Coronary artery (tissue), 2 donors: Measurements from ENCODE around the gene SEMA4G.

Experiments
- DNase-seq: peaks from one replicate; pipeline ENCODE4 v3.0.0-alpha.2; 2017; ENCODE audit warnings: low spot score
- H3K27ac ChIP-seq, 2 donors: fragments of 200-600 bp; sonication (generic); one replicate each; pipeline ENCODE4 v1.5.1; 2016 to 2019
- H3K4me3 ChIP-seq: fragments of 200-600 bp; sonication (generic); 2 replicates; pipeline ENCODE4 v1.5.1; 2016; ENCODE audit warnings: mild to moderate bottlenecking, moderate library complexity
- TF ChIP-seq, protein P1 (sequence below): fragments of 200-600 bp; sonication (generic); IDR thresholded peaks from one replicate; pipeline ENCODE4 v1.5.1; 2019; ENCODE audit warnings: antibody characterized with exemption

SEMA4G gene

GRCh38 chr10:100997360-100998182, 28.3 kb downstream of the SEMA4G start:
- DNase-seq = peak; percentile 92
- Histone ChIP-seq H3K27ac (peak overlapping the region; percentile 99 to 100), H3K4me3 (peak overlapping the region; percentile 85)
- TF ChIP-seq, protein P1, sequence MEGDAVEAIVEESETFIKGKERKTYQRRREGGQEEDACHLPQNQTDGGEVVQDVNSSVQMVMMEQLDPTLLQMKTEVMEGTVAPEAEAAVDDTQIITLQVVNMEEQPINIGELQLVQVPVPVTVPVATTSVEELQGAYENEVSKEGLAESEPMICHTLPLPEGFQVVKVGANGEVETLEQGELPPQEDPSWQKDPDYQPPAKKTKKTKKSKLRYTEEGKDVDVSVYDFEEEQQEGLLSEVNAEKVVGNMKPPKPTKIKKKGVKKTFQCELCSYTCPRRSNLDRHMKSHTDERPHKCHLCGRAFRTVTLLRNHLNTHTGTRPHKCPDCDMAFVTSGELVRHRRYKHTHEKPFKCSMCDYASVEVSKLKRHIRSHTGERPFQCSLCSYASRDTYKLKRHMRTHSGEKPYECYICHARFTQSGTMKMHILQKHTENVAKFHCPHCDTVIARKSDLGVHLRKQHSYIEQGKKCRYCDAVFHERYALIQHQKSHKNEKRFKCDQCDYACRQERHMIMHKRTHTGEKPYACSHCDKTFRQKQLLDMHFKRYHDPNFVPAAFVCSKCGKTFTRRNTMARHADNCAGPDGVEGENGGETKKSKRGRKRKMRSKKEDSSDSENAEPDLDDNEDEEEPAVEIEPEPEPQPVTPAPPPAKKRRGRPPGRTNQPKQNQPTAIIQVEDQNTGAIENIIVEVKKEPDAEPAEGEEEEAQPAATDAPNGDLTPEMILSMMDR = peak; percentile 79

DNA sequence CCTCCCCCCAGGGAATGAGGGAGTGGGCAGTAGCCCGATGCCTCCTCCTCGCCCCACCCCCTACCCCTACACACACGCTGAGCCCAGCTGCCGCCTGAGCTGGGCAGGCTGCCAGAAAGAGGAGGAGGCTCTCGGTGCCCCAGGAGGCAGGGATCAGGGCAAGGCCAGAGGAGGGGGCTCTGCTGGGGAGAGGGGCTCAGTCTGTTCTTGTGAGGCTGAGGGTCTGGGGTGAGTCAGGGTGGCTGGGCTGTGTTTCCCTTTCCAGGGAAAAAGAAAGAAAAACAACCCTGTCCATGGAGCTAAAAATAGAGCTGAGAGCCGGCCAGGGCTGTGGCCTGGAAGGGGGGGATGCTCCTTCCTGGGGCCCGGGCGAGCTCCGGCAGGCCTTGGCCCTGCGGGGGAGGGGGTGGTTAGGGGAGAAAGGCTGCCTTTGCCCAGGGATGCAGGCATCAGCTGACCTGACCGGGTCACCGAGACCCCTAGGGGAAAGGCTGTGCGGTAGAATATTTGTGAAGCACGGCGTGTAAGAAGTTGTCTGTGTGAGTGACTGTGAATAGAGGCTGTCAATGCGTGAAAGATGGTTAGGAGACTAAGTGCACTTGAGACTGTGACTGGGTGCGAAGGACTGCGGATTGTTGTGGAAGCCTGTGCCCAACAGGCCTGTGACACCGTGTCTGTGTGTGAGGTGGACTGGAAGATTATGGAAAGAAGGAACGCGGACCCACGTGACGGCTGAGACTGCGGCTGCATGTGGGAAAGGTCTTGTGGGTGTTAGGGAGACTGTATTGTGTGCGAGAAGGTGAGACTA, 29.1 kb downstream of the SEMA4G start:
- Histone ChIP-seq H3K27ac (peak overlapping the region; percentile 99 to 100), H3K4me3 (peak overlapping the region; percentile 85)
- TF ChIP-seq, protein P1 = no peak
- peak; percentile 91 for DNase-seq

GRCh38 chr10:100998991-100999741, 29.9 kb downstream of the SEMA4G start:
- peak; percentile 89 for DNase-seq
- Histone ChIP-seq H3K4me3 (peak overlapping the region; percentile 85), H3K27ac (peak overlapping the region; percentile 99 to 100)
- TF ChIP-seq, protein P1 = peak; percentile 98

DNA sequence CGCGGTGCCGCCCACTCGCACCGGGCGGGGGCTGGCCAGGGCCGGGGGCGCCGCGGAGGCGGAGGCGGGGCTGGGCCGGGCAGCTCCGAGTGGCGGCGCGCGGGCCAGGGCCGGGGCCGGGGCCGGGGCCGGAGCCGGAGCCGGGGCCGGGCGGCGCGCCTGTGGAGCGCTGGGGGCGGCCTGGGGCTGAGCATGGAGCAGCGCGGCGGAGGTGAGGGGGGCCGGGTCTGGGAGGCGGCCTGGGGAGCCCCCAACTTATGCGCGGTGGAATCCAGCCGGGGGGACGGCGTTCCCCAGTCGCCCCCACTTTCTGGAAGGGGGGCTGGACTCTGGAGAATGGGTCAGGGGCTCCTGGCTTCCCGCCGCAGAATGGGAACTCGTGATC, 30.4 kb downstream of the SEMA4G start, which contains the start of gene LZTS2:
Gene LZTS2, plus strand, starts transcription at position 67 of the 385 bp plus-strand sequence. CDS start 2,731 bp downstream, outside the sequence.
- no peak for DNase-seq
- Histone ChIP-seq H3K27ac (peak within 1 kb of the TSS; percentile 99 to 100), H3K4me3 (peak within 1 kb of the TSS; percentile 85)
- TF ChIP-seq, protein P1 = no peak

DNA sequence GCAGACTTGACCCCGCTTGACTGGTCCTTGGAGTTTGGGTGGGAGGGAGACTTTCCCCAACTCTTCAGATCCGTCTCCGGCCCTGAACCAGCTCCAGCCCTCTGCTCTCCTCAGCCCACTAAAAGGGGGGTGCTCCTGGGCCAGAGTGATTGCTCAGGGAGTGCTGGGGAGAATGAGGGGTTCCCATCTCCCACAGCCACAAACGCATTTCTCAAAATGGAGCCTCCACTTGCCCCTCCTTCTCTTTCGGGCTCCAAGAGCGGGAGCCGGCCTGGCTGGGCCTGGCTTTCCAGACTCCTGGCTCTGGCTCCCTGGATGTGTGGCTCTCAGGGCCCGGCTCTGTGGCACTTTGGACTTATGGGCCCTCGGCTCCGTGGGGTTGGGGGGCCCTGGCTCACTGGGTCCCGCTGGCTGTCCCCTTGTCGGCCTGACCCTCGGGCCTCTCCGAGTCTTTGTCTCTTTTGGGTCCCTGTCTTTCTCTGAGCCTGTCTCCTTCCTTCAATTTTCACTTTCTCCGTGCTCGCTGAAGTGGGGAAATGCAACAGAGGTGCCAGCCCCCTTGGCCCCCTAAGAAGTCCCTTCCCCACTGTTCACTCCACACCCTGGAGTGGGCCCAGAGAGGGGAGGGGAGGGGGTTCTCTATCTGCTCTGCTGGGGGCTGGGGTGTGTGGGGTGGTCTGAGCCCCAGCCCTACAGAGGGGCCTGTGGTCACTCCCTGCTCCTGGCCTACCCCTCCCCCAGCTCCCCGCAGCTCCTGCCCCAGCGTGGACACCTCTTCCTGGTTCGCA, 31.0 kb downstream of the SEMA4G start:
- peak; percentile 82 for DNase-seq
- Histone ChIP-seq H3K4me3 (peak overlapping the region; percentile 85), H3K27ac (peak overlapping the region; percentile 99 to 100)
- TF ChIP-seq, protein P1 = no peak
